Liver (tissue), 9 donors: Measurements from ENCODE around the gene CD79A. TPM values are rescaled to one million over a fixed set of nuclear protein-coding genes. Genes with fewer than 3 reads are reported as not detected.

Experiments
- DNase-seq: peaks from one replicate; pipeline ENCODE4 v3.0.0-alpha.2; 2017; ENCODE audit warnings: low spot score
- H3K27ac ChIP-seq, 2 donors: one replicate each; pipeline ENCODE4 v1.7.0; 2013; ENCODE audit warnings: inconsistent platforms in 2 of 2, low read length in 2 of 2, control low read depth in 1 of 2, low read depth in 1 of 2, mild to moderate bottlenecking in 1 of 2
- H3K27me3 ChIP-seq, 4 donors: one replicate each; pipeline versions ENCODE4 v1.6.1 to v1.7.0; 2013; ENCODE audit warnings: low read length in 3 of 4, inconsistent platforms in 1 of 4, mild to moderate bottlenecking in 1 of 4, moderate library complexity in 1 of 4; ENCODE audit not compliant: control insufficient read depth in 4 of 4, insufficient read depth in 4 of 4
- H3K36me3 ChIP-seq, 4 donors: one replicate each; pipeline versions ENCODE4 v1.6.1 to v1.7.0; 2013; ENCODE audit warnings: low read length in 3 of 4, mild to moderate bottlenecking in 3 of 4, low read depth in 1 of 4, moderate library complexity in 1 of 4; ENCODE audit not compliant: control insufficient read depth in 4 of 4, insufficient read depth in 3 of 4
- H3K4me1 ChIP-seq, 4 donors: one replicate each; pipeline versions ENCODE4 v1.6.1 to v1.7.0; 2013; ENCODE audit warnings: low read length in 3 of 4, mild to moderate bottlenecking in 3 of 4, moderate library complexity in 1 of 4; ENCODE audit not compliant: control insufficient read depth in 4 of 4, insufficient read depth in 4 of 4
- H3K4me3 ChIP-seq, 3 donors: one replicate each; pipeline versions ENCODE4 v1.6.1 to v1.7.0; 2013; ENCODE audit warnings: low read length in 3 of 3, control low read depth in 1 of 3, low read depth in 1 of 3, mild to moderate bottlenecking in 1 of 3
- H3K9ac ChIP-seq, 2 donors: one replicate each; pipeline ENCODE4 v1.7.0; 2013; ENCODE audit warnings: low read length in 2 of 2, mild to moderate bottlenecking in 2 of 2, moderate library complexity in 2 of 2, control low read depth in 1 of 2, low read depth in 1 of 2
- H3K9me3 ChIP-seq, 4 donors: one replicate each; pipeline versions ENCODE4 v1.6.1 to v1.7.0; 2013; ENCODE audit warnings: low read length in 3 of 4; ENCODE audit not compliant: control insufficient read depth in 4 of 4
- EGR1 ChIP-seq, 2 donors: IDR thresholded peaks; 2 replicates each; pipeline ENCODE4 v1.6.1; 2016 to 2018; ENCODE audit warnings: antibody characterized with exemption in 2 of 2, low read depth in 2 of 2
- FOXA1 ChIP-seq: IDR thresholded peaks from 2 replicates; pipeline ENCODE4 v1.6.1; 2016; ENCODE audit warnings: antibody characterized with exemption
- FOXA2 ChIP-seq: IDR thresholded peaks from 2 replicates; pipeline ENCODE4 v1.6.1; 2016; ENCODE audit warnings: antibody characterized with exemption
- GABPA ChIP-seq, 2 donors: IDR thresholded peaks in 1 of 2; conservative IDR thresholded peaks in 1 of 2; 2 replicates each; pipeline ENCODE4 v1.6.1; 2016; ENCODE audit warnings: antibody characterized with exemption in 2 of 2, mild to moderate bottlenecking in 1 of 2, moderate library complexity in 1 of 2
- HNF4A ChIP-seq, 2 donors: conservative IDR thresholded peaks; 2 replicates each; pipeline ENCODE4 v1.6.1; 2016; ENCODE audit warnings: antibody characterized with exemption in 2 of 2, mild to moderate bottlenecking in 2 of 2
- HNF4G ChIP-seq: IDR thresholded peaks from 2 replicates; pipeline ENCODE4 v1.6.1; 2016; ENCODE audit warnings: antibody characterized with exemption
- JUND ChIP-seq, 2 donors: IDR thresholded peaks; 2 replicates each; pipeline ENCODE4 v1.6.1; 2016; ENCODE audit warnings: antibody characterized with exemption in 2 of 2
- NR2F2 ChIP-seq: IDR thresholded peaks from 2 replicates; pipeline ENCODE4 v1.6.1; 2016; ENCODE audit warnings: antibody characterized with exemption
- RAD21 ChIP-seq, 2 donors: IDR thresholded peaks; 2 replicates each; pipeline ENCODE4 v1.6.1; 2016; ENCODE audit warnings: antibody characterized with exemption in 2 of 2, mild to moderate bottlenecking in 2 of 2
- RXRA ChIP-seq, 2 donors: IDR thresholded peaks; 2 replicates each; pipeline ENCODE4 v1.6.1; 2017 to 2018; ENCODE audit warnings: antibody characterized with exemption in 2 of 2, mild to moderate bottlenecking in 1 of 2
- SP1 ChIP-seq: IDR thresholded peaks from 2 replicates; pipeline ENCODE4 v1.6.1; 2018; ENCODE audit warnings: antibody characterized with exemption, mild to moderate bottlenecking
- TAF1 ChIP-seq: conservative IDR thresholded peaks from 2 replicates; pipeline ENCODE4 v1.6.1; 2016; ENCODE audit warnings: antibody characterized with exemption, mild to moderate bottlenecking
- YY1 ChIP-seq: IDR thresholded peaks from 2 replicates; pipeline ENCODE4 v1.6.1; 2016; ENCODE audit warnings: antibody characterized with exemption, mild to moderate bottlenecking
- WGBS: extraction: QIAGEN DNeasy Blood & Tissue Kit; methylation state at CpG from one replicate; pipeline ENCODE4 v1.1.7; 2013; 5-methylcytosine and 5-hydroxymethylcytosine counted together
- polyA plus RNA-seq, 2 donors: library from polyadenylated mRNA; stranded (reverse) in 1 of 2; unstranded in 1 of 2; fragments of 200-250 nt in 1 of 2; fragments of >200 nt in 1 of 2; fragmentation: Nextera tagmentation in 1 of 2; extraction: Ambion mirVana in 1 of 2; gene quantifications; one replicate each; pipeline versions ENCODE4 v1.2.1 to v1.2.3, GENCODE V29; 2013 to 2015
- total RNA-seq, 2 donors: library from RNA; depleted of rRNA; stranded (reverse); fragments of >200 nt; gene quantifications; one replicate each; pipeline ENCODE4 v1.2.3, GENCODE V29; 2014
- TF ChIP-seq, protein P1 (sequence below): IDR thresholded peaks from 2 replicates; pipeline ENCODE4 v1.6.1; 2016; ENCODE audit warnings: antibody characterized with exemption
- TF ChIP-seq, protein P2 (sequence below): IDR thresholded peaks from 2 replicates; pipeline ENCODE4 v1.6.1; 2016; ENCODE audit warnings: antibody characterized with exemption
- TF ChIP-seq, protein P3 (sequence below): IDR thresholded peaks from 2 replicates; pipeline ENCODE4 v1.6.1; 2016; ENCODE audit warnings: antibody characterized with exemption, mild to moderate bottlenecking
- TF ChIP-seq, protein P4 (sequence below): IDR thresholded peaks from 2 replicates; pipeline ENCODE4 v1.6.1; 2016; ENCODE audit warnings: antibody characterized with exemption
- TF ChIP-seq, protein P5 (sequence below): fragments of 150-350 bp; IDR thresholded peaks from 2 replicates; pipeline ENCODE4 v1.5.1; 2017; ENCODE audit warnings: improper control_type of control experiment, low read depth, low read length; ENCODE audit not compliant: missing input control
- donor health status: healthy.
- donor health status: healthy.
- donor health status: healthy.
- donor health status: healthy.
- donor health status: healthy.

Gene CD79A
- total and polyA plus RNA-seq, 4 donors, result 0.43 to 5.0 (median 2.0) TPM

DNA sequence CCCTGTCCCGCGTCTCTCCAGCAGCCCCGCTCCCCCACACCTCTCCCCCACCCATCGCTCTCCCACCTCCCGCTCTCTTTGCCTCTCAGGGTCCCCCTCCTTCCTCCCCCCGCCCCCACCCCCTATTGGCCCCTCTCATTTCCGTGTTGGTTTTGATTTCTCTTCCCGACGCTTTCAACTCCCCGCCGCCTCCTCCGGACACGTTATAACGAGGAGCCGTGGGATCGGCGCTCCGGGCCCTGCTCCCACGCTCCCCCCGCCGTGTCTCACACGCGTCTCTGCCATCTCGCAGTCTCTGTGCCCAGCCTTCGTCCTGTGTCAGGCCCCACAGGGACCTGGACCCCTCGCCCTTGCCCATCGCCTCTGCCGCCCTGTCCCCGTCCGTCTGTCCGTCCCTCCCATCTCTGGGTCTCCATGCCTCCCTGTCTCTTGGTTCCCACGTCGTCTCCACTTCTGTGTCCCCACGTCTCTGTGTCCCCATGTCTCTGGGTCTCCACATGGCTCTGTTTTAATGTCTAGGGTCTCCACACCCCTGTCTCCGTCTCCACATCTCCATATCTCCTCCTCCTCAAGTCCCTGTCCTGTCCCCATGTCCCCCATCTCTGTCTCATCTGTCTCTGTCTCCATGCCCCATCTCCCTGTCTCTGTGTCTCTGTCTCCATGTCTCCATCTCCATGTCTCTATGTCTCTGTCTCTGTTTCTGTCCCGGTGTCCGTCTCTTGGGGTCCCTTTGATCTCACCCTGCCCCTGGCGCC lies 38.1 kb downstream of the CD79A start:
- Histone ChIP-seq H3K27me3 (peaks cover 4 to 16% (median 9%) of the 10 kb centered on the region in 4 donors), H3K27ac (no peak overlapping the region), H3K4me3 (no peak overlapping the region), H3K9ac (no peak overlapping the region), H3K4me1 (peaks cover 0 to 3% (median 1%) of the 10 kb centered on the region in 4 donors), H3K36me3 (no peaks in the 10 kb centered on the region), H3K9me3 (peaks cover 0 to 2% (median 0%) of the 10 kb centered on the region in 4 donors)
- 5% methylated on average over 38 of the region's 38 CpGs for WGBS
- TF ChIP-seq FOXA1 (no peak), NR2F2 (no peak), TAF1 (no peak), GABPA (IDR thresholded peaks at IDR 0.05 in 1 of 2, conservative IDR thresholded peaks at IDR 0.05 in 1 of 2) (no peak), RAD21 (IDR thresholded peaks at IDR 0.05) (no peak), SP1 (no peak), HNF4G (no peak), YY1 (no peak), EGR1 (IDR thresholded peaks at IDR 0.05; ENCODE audit: low read depth in 2 of 2) (no peak), FOXA2 (no peak), JUND (IDR thresholded peaks at IDR 0.05) (no peak), HNF4A (conservative IDR thresholded peaks at IDR 0.05) (no peak), RXRA (IDR thresholded peaks at IDR 0.05) (no peak)
- TF ChIP-seq, protein P1, sequence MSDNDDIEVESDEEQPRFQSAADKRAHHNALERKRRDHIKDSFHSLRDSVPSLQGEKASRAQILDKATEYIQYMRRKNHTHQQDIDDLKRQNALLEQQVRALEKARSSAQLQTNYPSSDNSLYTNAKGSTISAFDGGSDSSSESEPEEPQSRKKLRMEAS, result no peak
- TF ChIP-seq, protein P2, sequence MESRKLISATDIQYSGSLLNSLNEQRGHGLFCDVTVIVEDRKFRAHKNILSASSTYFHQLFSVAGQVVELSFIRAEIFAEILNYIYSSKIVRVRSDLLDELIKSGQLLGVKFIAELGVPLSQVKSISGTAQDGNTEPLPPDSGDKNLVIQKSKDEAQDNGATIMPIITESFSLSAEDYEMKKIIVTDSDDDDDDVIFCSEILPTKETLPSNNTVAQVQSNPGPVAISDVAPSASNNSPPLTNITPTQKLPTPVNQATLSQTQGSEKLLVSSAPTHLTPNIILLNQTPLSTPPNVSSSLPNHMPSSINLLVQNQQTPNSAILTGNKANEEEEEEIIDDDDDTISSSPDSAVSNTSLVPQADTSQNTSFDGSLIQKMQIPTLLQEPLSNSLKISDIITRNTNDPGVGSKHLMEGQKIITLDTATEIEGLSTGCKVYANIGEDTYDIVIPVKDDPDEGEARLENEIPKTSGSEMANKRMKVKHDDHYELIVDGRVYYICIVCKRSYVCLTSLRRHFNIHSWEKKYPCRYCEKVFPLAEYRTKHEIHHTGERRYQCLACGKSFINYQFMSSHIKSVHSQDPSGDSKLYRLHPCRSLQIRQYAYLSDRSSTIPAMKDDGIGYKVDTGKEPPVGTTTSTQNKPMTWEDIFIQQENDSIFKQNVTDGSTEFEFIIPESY, result no peak
- TF ChIP-seq, protein P3, sequence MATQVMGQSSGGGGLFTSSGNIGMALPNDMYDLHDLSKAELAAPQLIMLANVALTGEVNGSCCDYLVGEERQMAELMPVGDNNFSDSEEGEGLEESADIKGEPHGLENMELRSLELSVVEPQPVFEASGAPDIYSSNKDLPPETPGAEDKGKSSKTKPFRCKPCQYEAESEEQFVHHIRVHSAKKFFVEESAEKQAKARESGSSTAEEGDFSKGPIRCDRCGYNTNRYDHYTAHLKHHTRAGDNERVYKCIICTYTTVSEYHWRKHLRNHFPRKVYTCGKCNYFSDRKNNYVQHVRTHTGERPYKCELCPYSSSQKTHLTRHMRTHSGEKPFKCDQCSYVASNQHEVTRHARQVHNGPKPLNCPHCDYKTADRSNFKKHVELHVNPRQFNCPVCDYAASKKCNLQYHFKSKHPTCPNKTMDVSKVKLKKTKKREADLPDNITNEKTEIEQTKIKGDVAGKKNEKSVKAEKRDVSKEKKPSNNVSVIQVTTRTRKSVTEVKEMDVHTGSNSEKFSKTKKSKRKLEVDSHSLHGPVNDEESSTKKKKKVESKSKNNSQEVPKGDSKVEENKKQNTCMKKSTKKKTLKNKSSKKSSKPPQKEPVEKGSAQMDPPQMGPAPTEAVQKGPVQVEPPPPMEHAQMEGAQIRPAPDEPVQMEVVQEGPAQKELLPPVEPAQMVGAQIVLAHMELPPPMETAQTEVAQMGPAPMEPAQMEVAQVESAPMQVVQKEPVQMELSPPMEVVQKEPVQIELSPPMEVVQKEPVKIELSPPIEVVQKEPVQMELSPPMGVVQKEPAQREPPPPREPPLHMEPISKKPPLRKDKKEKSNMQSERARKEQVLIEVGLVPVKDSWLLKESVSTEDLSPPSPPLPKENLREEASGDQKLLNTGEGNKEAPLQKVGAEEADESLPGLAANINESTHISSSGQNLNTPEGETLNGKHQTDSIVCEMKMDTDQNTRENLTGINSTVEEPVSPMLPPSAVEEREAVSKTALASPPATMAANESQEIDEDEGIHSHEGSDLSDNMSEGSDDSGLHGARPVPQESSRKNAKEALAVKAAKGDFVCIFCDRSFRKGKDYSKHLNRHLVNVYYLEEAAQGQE, result no peak
- TF ChIP-seq, protein P4, sequence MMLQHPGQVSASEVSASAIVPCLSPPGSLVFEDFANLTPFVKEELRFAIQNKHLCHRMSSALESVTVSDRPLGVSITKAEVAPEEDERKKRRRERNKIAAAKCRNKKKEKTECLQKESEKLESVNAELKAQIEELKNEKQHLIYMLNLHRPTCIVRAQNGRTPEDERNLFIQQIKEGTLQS, result no peak
- TF ChIP-seq, protein P5, sequence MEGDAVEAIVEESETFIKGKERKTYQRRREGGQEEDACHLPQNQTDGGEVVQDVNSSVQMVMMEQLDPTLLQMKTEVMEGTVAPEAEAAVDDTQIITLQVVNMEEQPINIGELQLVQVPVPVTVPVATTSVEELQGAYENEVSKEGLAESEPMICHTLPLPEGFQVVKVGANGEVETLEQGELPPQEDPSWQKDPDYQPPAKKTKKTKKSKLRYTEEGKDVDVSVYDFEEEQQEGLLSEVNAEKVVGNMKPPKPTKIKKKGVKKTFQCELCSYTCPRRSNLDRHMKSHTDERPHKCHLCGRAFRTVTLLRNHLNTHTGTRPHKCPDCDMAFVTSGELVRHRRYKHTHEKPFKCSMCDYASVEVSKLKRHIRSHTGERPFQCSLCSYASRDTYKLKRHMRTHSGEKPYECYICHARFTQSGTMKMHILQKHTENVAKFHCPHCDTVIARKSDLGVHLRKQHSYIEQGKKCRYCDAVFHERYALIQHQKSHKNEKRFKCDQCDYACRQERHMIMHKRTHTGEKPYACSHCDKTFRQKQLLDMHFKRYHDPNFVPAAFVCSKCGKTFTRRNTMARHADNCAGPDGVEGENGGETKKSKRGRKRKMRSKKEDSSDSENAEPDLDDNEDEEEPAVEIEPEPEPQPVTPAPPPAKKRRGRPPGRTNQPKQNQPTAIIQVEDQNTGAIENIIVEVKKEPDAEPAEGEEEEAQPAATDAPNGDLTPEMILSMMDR, result no peak
- DNase-seq, result no peak
